DMS114 treated with DMSO at 0.1 percent for 48 hours (cell line): Measurements from ENCODE around the gene ZEB2.

ENCODE experiments used
- DNase-seq: peaks from one replicate; lab custom pipeline; 2025; ENCODE audit not compliant: unreplicated experiment; lab: John Stamatoyannopoulos, UW

ZEB2 gene

GRCh38 chr2:144496092-144496976 lies 23.6 kb downstream of the ZEB2 start:
- DNase-seq: no peak

GRCh38 chr2:144495227-144496091 lies 24.5 kb downstream of the ZEB2 start:
- no peak for DNase-seq

GRCh38 chr2:144493027-144493809 lies 26.7 kb downstream of the ZEB2 start:
- DNase-seq: no peak

- DNase-seq: no peak
These were observed 29.1 kb downstream of the ZEB2 start for GRCh38 chr2:144490857-144491256.

- DNase-seq: no peak
These were observed 29.9 kb downstream of the ZEB2 start for GRCh38 chr2:144490017-144490416.

GRCh38 chr2:144489315-144489916 lies 30.5 kb downstream of the ZEB2 start:
- DNase-seq: no peak

GRCh38 chr2:144484201-144484948 lies 35.5 kb downstream of the ZEB2 start:
- no peak for DNase-seq

GRCh38 chr2:144481666-144482065 lies 38.3 kb downstream of the ZEB2 start:
- DNase-seq: no peak

GRCh38 chr2:144481109-144481508 lies 38.8 kb downstream of the ZEB2 start:
- no peak for DNase-seq

- no peak for DNase-seq
These were observed 39.6 kb downstream of the ZEB2 start for GRCh38 chr2:144480285-144480684.

- DNase-seq: no peak
These were observed 40.3 kb downstream of the ZEB2 start for GRCh38 chr2:144479659-144480058.

- DNase-seq: no peak
These were observed 40.8 kb downstream of the ZEB2 start for GRCh38 chr2:144479138-144479537.

GRCh38 chr2:144477957-144478311 lies 42.0 kb downstream of the ZEB2 start:
- DNase-seq: no peak

- DNase-seq: no peak
These were observed 42.5 kb downstream of the ZEB2 start for GRCh38 chr2:144477281-144477956.

- no peak for DNase-seq
These were observed 43.2 kb downstream of the ZEB2 start for GRCh38 chr2:144476682-144477081.

GRCh38 chr2:144475569-144476275 lies 44.2 kb downstream of the ZEB2 start:
- DNase-seq: no peak

- DNase-seq: no peak
These were observed 44.9 kb downstream of the ZEB2 start for GRCh38 chr2:144475044-144475443.

GRCh38 chr2:144474017-144474416 lies 45.9 kb downstream of the ZEB2 start:
- DNase-seq: no peak

GRCh38 chr2:144472911-144473310 lies 47.0 kb downstream of the ZEB2 start:
- no peak for DNase-seq
